Stimulated activated memory B cell treated with anti-CD40 and anti-IgM and Interleukin-4, amounts not matched to agents 10 μg/mL and 1 μg/mL and 100 μg/mL, for 72 hours (primary cell): ENCODE measurements around the gene ADAM20.
"Not testable (repeated sequence)": the region's sequence is repeated elsewhere in the genome, so short reads cannot be mapped to it uniquely, and the experiment has no call there.

Source experiments
- ATAC-seq: fragments of 150-1000 bp; cut with Tn5 transposase; 2 replicates; pipeline ENCODE4 v1.10.0; 2021
- H3K27ac Mint-ChIP-seq: one replicate; pipeline ENCODE4 v1.8.0; 2022; ENCODE audit warnings: mild to moderate bottlenecking, mixed read lengths
- H3K27me3 Mint-ChIP-seq: one replicate; pipeline ENCODE4 v1.8.0; 2022; ENCODE audit warnings: mixed read lengths
- H3K36me3 Mint-ChIP-seq: one replicate; pipeline ENCODE4 v1.8.0; 2022; ENCODE audit warnings: mixed read lengths
- H3K4me1 Mint-ChIP-seq: one replicate; pipeline ENCODE4 v1.8.0; 2022; ENCODE audit warnings: mixed read lengths
- H3K4me3 Mint-ChIP-seq: one replicate; pipeline ENCODE4 v1.8.0; 2022; ENCODE audit warnings: mild to moderate bottlenecking, moderate library complexity, mixed read lengths
- H3K9me3 Mint-ChIP-seq: one replicate; pipeline ENCODE4 v1.8.0; 2022; ENCODE audit warnings: mixed read lengths

The ADAM20 gene

GRCh38 chr14:70498191-70498590 lies 36.6 kb downstream of the ADAM20 start:
- Mint-ChIP-seq H3K9me3 (peaks cover 7% of the 10 kb centered on the region), H3K27ac (no peak overlapping the region), H3K27me3 (no peaks in the 10 kb centered on the region), H3K4me3 (no peak overlapping the region), H3K36me3 (peaks cover 62% of the 10 kb centered on the region), H3K4me1 (no peaks in the 10 kb centered on the region)
- ATAC-seq = no peak

GRCh38 chr14:70489579-70490200 lies 45.1 kb downstream of the ADAM20 start:
- peaks cover 28% of the 10 kb centered on the region for H3K9me3 Mint-ChIP-seq
- H3K27me3 Mint-ChIP-seq = no peaks in the 10 kb centered on the region
- H3K4me3 Mint-ChIP-seq = no peak overlapping the region
- H3K36me3 Mint-ChIP-seq = peaks cover 69% of the 10 kb centered on the region
- no peaks in the 10 kb centered on the region for H3K4me1 Mint-ChIP-seq
- ATAC-seq = no peak
- H3K27ac Mint-ChIP-seq = no peak overlapping the region

GRCh38 chr14:70477356-70478105 lies 57.3 kb downstream of the ADAM20 start:
- H3K36me3 Mint-ChIP-seq = peaks cover 28% of the 10 kb centered on the region
- not testable (repeated sequence) for H3K27ac Mint-ChIP-seq, H3K4me1 Mint-ChIP-seq, ATAC-seq, H3K9me3 Mint-ChIP-seq, H3K27me3 Mint-ChIP-seq, H3K4me3 Mint-ChIP-seq

GRCh38 chr14:70475459-70475858 lies 59.3 kb downstream of the ADAM20 start:
- not testable (repeated sequence) for H3K27me3 Mint-ChIP-seq, H3K4me3 Mint-ChIP-seq, H3K4me1 Mint-ChIP-seq, H3K27ac Mint-ChIP-seq, H3K9me3 Mint-ChIP-seq, ATAC-seq
- peaks cover 41% of the 10 kb centered on the region for H3K36me3 Mint-ChIP-seq

- no peaks in the 10 kb centered on the region for H3K27me3 Mint-ChIP-seq
- H3K27ac Mint-ChIP-seq = no peak overlapping the region
- no peak for ATAC-seq
- H3K4me1 Mint-ChIP-seq = no peaks in the 10 kb centered on the region
- no peak overlapping the region for H3K4me3 Mint-ChIP-seq
- H3K9me3 Mint-ChIP-seq = no peaks in the 10 kb centered on the region
- H3K36me3 Mint-ChIP-seq = peaks cover 48% of the 10 kb centered on the region
Observed at GRCh38 chr14:70473825-70474224, 61.0 kb downstream of the ADAM20 start.
